ENCODE data around the gene MAB21L4.

The MAB21L4 gene

GRCh38 chr2:240894006-240894405 lies 1.9 kb downstream of the MAB21L4 start:
- DNase-seq (ENCODE audit: low read depth in 2 of 2): no peak

DNA sequence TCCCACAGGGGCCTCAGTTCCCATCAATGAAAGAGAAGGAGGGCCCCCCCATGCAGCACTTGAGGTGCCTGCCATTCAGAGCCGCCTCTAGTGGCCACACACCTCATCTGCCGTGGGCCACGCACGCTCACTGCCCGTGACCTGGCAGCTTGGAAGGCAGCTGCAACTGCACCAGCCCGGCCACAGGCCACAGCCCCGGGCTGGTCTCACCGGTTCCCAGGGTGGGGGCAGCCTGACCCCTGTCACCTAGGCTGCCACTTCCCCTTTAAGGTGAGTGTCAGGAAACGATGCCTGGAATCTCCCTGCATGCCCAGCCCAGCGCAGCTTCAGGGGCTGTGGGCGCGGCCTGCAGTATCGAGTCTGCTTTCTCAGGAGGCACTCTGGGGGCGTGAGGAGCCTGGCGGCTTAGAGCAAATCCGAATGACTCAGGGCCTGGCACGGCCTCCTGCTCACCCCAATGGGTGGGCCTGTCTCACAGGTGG lies 2.6 kb downstream of the MAB21L4 start:
- peak in 1 of 2 donors; percentile 59 for DNase-seq (ENCODE audit: low read depth in 2 of 2)

GRCh38 chr2:240892925-240893324 lies 3.0 kb downstream of the MAB21L4 start:
- DNase-seq (ENCODE audit: low read depth in 2 of 2): no peak

DNA sequence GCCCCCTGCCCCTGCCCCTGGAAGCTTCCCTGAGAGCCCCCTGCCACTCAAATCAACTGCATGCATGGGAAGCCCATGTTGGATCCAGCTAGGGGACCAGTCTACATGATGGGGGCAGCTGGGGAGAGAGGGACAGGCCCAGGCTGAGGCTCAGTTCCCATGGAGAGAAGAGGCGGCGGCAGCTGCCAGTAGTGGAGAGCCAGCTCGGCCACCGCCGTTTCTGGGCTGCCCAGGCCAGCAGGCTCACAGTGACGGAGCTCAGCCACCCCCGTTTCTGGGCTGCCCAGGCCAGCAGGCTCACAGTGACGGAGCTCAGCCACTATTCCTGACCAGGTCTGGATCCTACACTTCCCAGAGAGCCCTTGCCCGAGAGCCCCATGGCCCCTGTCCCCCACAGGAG lies 3.6 kb downstream of the MAB21L4 start:
- no peak for DNase-seq (ENCODE audit: low read depth in 2 of 2)

DNA sequence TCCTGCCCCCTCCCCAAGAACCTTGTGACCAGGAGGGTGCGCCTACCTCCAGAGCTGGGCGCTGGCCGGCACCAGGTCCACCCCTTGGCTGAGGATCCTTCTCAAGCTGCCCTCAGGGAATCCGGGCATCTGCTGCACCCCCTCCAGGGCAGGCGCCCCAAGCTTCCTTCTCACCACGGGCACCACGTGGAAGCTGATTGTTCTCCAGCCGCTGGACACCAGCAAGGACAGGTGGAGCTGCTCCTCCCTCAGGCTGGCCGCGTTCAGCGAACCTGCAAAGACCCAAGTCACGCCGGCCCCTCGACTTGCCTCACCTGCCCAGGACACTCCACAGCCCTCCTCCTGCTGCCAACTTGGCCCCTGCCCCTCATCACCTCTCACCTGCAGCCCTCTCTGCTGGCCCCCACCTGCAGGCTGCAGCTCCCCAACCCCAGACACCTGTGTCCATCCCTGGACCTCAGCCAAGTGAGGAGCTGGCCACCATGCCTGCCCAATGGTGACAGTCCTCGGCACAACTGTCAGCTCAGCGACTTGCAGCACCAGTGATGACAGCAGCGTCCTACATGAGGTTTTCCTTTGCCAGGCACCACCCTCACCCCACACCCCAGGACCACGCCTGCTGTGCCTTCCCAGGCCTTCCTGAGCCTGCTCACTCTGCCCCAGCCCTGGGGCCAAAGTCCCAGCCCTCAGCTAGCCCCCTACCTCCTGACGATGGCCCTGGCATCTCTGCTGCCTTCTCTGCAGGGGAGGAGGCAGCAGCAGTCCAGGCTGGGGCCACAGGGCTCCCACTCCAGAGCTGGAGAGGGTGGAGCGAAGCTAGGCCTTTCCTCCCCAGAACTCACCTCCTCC lies 4.2 kb downstream of the MAB21L4 start:
- DNase-seq (ENCODE audit: low read depth in 2 of 2): no peak

DNA sequence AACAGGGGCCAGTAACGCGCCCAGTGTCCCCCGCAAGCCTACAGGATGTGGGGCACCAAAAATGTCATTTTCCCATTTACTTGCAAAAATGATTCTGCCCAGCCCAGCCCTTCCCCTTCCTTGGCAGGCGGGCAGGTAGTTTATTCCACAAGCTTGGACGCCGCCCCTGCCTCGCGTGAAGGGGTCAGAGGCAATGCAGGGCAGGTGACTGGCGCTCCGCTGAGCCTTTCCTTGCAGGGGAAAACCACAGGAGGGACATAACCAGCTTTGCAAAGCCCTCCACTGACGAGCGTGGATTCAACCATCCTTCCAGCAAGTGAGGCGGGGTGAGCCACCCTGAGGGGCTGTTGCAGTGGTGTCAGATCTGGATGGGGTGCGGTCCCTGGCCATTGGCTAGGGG lies 5.3 kb downstream of the MAB21L4 start:
- DNase-seq (ENCODE audit: low read depth in 2 of 2): no peak

DNA sequence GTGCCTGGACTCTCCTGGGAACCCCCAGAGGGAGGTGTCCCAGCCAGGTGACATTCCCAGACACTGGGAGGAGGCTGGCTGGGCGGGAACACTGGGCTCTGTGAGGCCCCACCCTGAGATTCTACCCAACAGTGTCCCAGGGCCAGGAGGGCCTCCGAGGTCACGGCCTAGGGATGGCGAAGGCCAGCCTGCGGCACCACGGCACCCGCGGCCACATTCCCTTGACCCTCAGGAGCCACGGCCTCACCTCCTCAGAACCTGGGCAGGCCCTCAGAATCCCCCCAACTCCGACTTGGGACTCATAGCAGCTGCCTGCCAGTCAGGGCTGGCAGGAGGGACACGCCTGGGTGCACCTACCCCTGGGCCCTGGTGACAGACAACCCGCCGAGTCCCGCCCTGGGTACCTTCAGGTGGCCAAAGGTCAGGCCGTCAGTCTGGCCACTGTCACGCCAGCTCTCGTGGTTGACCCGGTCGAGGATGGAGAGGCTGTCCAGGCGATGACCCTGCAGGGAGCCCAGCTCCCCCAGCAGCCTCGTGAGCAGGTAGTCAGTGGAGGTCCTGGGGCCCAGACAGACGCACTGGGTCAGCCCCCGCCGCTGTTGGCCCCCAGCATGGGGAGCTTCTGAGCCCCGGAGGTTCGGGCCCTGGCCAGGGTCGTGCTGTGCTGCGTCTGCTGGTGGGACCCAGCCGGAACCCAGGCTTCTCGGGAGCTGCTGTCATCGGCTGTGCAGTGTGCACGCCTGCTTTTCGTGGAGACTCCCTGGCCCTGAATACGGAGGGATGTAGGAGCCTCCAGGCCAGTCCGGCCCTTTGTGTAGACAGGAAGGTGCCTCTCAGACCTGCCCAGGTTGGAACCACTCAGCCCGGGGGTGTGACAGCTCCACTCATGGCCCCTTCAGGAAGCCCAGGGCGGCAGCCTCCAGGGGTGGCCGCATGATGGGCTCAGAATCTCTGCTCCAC lies 6.1 kb downstream of the MAB21L4 start:
- DNase-seq (ENCODE audit: low read depth in 2 of 2): no peak

GRCh38 chr2:240888890-240889573 lies 6.9 kb downstream of the MAB21L4 start:
- no peak for DNase-seq (ENCODE audit: low read depth in 2 of 2)

GRCh38 chr2:240888130-240888889 lies 7.6 kb downstream of the MAB21L4 start:
- DNase-seq (ENCODE audit: low read depth in 2 of 2): no peak

DNA sequence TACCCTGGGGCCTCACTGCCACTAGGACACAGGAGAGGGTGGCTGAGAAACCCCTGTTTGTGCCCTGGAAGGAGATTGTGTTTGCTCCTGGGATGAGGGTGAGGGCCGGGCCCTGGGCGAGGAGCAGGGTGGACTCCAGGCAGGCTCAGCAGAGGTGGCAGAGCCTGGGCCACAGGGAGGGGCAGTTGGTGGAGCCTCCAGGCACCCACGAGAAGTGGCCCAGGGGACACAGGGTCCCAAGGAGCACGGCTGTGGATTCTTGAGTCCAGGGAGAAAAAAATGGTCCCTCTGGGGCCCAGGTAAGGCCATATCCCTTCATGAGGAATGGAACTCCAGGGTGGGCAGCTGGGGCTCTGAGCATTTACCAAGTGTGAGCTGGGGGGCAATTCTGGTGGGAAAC lies 8.3 kb downstream of the MAB21L4 start:
- DNase-seq (ENCODE audit: low read depth in 2 of 2): no peak

DNA sequence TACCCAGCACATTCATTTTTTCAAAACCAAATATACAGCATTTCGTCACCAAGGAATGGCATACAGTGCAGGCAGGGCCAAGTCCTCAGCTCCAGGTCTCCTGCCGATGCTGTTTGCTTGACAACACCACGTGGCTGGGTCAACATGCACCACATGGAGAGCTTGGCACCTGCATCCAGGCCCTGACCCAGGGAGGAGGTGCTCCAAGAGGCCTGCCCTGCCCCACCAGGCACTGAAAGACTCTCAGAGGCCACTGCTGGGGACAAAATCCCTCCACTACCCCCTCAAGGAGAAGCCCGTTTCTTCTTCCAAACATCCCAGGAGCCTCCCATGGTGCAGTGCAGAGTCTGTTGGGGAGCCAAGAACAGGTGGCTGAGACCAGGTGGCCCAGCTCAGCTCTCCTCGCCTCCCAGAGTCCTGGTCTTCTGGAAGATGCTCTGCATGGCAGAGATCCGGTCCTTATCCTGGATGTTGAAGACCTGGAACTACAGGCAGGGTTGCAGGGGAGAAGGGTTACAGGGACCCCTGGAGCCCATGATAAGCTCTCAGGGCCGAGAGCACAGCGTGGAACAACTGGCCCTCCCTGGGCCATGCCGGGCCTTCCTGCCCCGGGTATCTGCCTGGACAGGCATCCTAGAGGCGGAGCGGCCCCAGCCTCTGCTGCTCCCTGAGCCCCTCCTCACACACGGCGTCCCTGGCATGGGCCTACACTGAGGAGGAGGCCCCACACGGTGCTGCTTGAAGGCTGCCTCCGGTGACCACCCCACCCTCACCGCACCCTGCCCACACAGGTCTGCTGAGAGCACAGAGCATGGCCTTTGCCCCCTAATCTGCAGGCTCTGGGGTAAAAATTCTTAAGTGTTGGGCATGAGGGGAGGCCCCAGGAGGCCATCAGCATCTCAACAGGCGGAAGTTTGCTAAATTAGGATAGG lies 9.0 kb downstream of the MAB21L4 start:
- DNase-seq (ENCODE audit: low read depth in 2 of 2): no peak

DNA sequence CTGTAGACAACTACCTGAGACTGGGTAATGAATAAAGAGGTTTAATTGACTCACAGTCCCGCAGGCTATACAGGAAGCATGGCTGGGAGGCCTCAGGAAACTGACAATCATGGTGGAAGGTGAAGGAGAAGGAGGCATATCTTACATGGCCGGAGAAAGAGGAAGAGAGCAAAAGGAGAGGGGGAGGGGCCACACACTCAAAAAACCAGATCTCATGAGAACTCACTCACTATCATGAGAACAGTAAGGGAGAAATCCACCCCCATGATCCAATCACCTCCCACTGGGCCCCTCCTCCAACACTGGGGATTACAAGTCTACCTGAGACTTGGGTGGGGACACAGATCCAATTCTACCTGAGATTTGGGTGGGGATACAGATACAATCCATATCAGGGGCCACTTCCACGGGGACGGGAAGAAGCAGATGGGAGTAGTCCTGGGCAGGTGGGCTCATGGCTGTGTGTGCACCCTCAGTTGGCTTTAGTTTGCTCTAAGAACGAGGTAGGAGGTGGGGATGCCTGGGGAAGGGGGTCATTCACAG lies 9.9 kb downstream of the MAB21L4 start:
- DNase-seq (ENCODE audit: low read depth in 2 of 2): no peak

- DNase-seq (ENCODE audit: low read depth in 2 of 2): no peak
These were observed 10.4 kb downstream of the MAB21L4 start for GRCh38 chr2:240885566-240885965.

GRCh38 chr2:240884745-240885144 lies 11.2 kb downstream of the MAB21L4 start:
- DNase-seq (ENCODE audit: low read depth in 2 of 2): no peak

DNA sequence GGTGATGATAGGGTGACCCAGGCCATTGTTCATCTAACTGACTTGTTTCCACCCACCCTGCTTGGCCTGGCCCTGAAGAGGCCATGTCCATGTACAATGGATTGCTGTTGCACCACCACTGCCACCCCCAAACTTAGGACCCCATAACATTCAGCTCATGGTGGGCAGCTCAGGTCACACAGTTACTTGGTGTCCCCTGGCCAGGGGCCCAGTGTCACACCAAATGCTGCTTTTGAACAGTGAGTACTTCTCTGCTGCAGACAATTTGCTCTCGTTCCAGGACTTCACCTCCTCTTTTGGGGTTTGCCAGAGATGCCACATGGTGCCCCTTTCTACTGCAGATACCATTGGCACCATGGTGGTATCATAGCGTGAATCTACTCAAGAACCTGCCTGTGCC lies 11.7 kb downstream of the MAB21L4 start:
- DNase-seq (ENCODE audit: low read depth in 2 of 2): no peak

DNA sequence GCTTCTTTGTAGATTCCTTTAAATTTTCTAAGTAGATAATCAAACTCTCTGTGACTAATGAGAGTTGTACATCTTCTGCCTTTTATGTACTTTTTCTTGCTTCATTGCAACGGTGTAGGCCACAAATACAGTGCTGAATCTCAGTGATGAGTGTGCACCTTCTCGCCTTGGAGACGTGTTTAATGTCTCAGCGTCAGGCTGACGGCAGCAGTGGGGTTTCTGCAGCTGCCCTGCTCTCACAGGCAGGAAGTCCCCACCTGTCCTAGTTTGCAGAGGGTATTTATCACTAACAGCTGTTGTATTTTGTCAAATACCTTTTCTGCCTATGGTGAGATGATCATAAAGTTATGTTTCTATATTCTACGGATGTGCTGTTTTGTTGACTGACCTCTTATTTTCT lies 14.0 kb downstream of the MAB21L4 start:
- DNase-seq (ENCODE audit: low read depth in 2 of 2): no peak

DNA sequence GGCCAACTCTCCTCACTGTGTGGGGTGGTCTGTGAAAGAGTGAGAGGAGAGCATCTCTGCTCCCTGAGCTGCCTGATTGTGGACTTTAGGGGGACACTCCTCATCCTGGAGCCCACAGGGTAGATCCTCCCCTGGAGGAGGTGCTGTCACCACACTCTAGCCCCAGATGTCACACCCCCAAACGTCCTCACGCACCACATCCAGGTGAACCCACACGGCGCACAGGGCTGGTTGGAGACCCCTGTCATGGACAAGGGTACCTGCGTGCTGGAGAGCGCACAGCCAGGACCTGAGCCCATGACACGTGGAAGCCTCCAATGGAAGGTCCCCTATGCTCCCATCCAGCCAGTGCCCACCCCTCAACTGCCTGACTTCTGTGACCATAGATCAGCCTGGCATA lies 16.9 kb downstream of the MAB21L4 start:
- DNase-seq (ENCODE audit: low read depth in 2 of 2): no peak

DNA sequence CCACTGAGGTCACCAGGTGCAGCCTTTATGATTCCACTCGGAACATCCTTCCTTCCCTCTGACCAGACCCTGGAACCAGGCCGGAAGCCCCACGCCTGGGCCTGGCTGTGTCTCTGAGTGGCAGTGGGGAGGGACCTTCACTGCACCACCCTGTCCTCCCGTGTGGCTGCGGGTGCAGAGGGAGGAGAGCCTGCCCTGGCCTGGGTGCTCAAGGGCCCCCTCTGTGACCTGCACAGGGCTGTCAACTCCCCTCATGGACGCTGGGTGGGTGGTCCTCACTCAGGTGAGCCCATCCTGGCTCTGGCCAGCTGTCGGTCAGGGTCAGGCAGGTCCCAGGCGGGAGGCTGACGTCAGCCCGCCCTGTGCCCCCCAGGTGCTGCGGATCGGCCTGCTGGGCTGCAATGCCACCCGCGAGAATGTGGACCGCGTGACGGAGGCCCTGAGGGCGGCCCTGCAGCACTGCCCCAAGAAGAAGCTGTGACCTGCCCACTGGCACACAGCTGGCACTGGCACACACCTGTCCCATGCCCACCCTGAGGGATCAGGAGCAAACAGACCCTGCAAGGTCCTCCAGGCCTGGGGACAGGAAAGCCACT lies 17.5 kb downstream of the MAB21L4 start:
- DNase-seq (ENCODE audit: low read depth in 2 of 2): no peak
